ENCODE measurements around the gene ZNF592. TPM values are rescaled to one million over a fixed set of nuclear protein-coding genes. Genes with fewer than 3 reads are reported as not detected.

The ZNF592 gene
- total RNA-seq, 1 experiment from 2014 or later, result 34.6 TPM

DNA sequence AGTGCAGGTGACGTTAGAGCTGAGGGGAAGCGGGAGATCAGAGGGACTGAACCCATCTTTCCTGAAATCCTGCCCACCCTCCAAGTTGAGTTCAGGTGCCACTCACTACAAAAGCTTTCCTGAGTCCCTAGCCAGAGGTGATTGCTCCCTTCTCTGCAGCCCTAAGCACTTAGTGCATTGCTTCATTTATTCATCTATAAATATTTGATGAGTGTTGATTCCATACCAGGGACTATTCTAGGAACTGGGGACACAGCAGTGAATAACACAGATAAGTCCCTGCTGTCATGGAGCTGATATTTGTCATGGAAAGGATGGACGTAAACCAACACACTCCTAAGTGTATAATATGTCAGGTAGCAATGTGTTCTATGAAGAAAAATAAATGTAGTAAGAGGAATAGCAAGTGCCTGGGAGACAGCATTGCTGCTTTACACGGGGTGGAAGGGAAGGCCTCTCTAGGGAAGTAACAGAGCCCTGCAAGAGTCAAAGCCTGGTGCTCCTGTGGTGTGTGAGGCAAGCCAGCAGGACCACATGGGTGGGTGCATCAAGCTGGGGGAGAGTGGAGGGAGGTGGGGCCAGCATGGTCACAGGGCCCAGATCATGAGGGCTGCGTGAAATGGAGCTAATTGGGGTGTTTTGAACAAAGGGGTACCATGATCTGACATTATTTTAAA, 87.4 kb downstream of the ZNF592 start:
- Histone ChIP-seq H3K23ac (ENCODE audit: insufficient read length, low read depth, low read length) (no peak overlapping the region), H4K5ac (ENCODE audit: insufficient read length, low read depth, low read length) (peak overlapping the region; percentile 3), H3K4me2 (ENCODE audit: insufficient read depth, insufficient read length, low read length) (no peak overlapping the region), H3K79me2 (ENCODE audit: insufficient read depth, low read length) (no peaks in the 10 kb centered on the region), H4K91ac (ENCODE audit: insufficient read length, low read depth, low read length) (no peak overlapping the region), H2AFZ (ENCODE audit: low read length) (no peak overlapping the region), H3K18ac (ENCODE audit: insufficient read length, low read depth, low read length) (no peak overlapping the region), H3T11ph (ENCODE audit: low read length) (no peak overlapping the region), H3K4ac (ENCODE audit: low read depth, low read length) (no peak overlapping the region), H4K20me1 (ENCODE audit: control insufficient read depth, insufficient read depth, insufficient read length) (no peaks in the 10 kb centered on the region), H2BK20ac (ENCODE audit: low read depth, low read length, poor library complexity, severe bottlenecking) (no peak overlapping the region), H3K4me1 (ENCODE audit: insufficient read depth, low read length) (no peaks in the 10 kb centered on the region), H3K14ac (ENCODE audit: insufficient read depth, low read length) (no peak overlapping the region), H2BK12ac (ENCODE audit: insufficient read length, low read depth, low read length) (no peak overlapping the region), H3K27ac (ENCODE audit: insufficient read length, low read depth, low read length) (no peak overlapping the region), H2BK5ac (ENCODE audit: insufficient read length, low read length) (no peak overlapping the region), H4K8ac (replicated peaks; ENCODE audit: insufficient read length, low read depth, low read length) (no peak overlapping the region), H3K9ac (ENCODE audit: extremely low read depth, insufficient read length, low read length) (no peak overlapping the region), H2BK15ac (ENCODE audit: low read depth, low read length) (no peak overlapping the region), H3K23me2 (ENCODE audit: insufficient read length, low read depth, low read length, poor library complexity, severe bottlenecking) (no peaks in the 10 kb centered on the region), H3K79me1 (ENCODE audit: insufficient read depth, low read depth, low read length, poor library complexity, severe bottlenecking) (no peaks in the 10 kb centered on the region), H3K9me3 (ENCODE audit: control insufficient read depth, low read depth, low read length) (no peaks in the 10 kb centered on the region), H3K56ac (ENCODE audit: insufficient read length, low read depth, low read length) (no peak overlapping the region), H2AK5ac (ENCODE audit: insufficient read length, low read length) (no peak overlapping the region), H3K27me3 (ENCODE audit: insufficient read depth, low read length) (no peaks in the 10 kb centered on the region), H2BK120ac (ENCODE audit: low read depth, low read length, poor library complexity, severe bottlenecking) (no peak overlapping the region)
- no peaks in the 10 kb centered on the region; a peak in 1 of 5 replicates for H3K9me3 Mint-ChIP-seq
- peaks cover 0 to 24% (median 5%) of the 10 kb centered on the region in 3 experiments; a peak in 3 of 7 replicates for H3K36me3 Mint-ChIP-seq (ENCODE audit: insufficient read depth in 1 of 3, low read depth in 3 of 3)
- H3K4me1 Mint-ChIP-seq, result no peaks in the 10 kb centered on the region; a peak in 1 of 4 replicates
- WGBS (ENCODE audit: extremely low coverage, insufficient read length, low lambda C conversion rate), result no CpG with 5 or more reads among the region's 5 CpGs
- no peaks in the 10 kb centered on the region for H3K27me3 Mint-ChIP-seq (ENCODE audit: low read depth)
- no peak overlapping the region for H3K27ac Mint-ChIP-seq
- no peak overlapping the region for H3K4me3 Mint-ChIP-seq
- no peak for DNase-seq
- TF ChIP-seq, protein P1, sequence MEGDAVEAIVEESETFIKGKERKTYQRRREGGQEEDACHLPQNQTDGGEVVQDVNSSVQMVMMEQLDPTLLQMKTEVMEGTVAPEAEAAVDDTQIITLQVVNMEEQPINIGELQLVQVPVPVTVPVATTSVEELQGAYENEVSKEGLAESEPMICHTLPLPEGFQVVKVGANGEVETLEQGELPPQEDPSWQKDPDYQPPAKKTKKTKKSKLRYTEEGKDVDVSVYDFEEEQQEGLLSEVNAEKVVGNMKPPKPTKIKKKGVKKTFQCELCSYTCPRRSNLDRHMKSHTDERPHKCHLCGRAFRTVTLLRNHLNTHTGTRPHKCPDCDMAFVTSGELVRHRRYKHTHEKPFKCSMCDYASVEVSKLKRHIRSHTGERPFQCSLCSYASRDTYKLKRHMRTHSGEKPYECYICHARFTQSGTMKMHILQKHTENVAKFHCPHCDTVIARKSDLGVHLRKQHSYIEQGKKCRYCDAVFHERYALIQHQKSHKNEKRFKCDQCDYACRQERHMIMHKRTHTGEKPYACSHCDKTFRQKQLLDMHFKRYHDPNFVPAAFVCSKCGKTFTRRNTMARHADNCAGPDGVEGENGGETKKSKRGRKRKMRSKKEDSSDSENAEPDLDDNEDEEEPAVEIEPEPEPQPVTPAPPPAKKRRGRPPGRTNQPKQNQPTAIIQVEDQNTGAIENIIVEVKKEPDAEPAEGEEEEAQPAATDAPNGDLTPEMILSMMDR (conservative IDR thresholded peaks at IDR 0.05), result no peak

Measured in H9 (cell line).